K562 (cell line): Measurements from ENCODE around the gene SMIM29. TPM values are rescaled to one million over a fixed set of nuclear protein-coding genes. Genes with fewer than 3 reads are reported as not detected.

Experiments
- MTA1 ChIP-seq: fragments of 450-650 bp; IDR thresholded peaks from 2 replicates; pipeline ENCODE4 v1.6.1; 2017; ENCODE audit warnings: borderline replicate concordance
- RBM39 ChIP-seq: fragments of 200-400 bp; formaldehyde crosslinking; optimal IDR thresholded peaks from 2 replicates; pipeline ENCODE3; 2018; ENCODE audit warnings: low read depth, low read length
- SRF ChIP-seq, 2 experiments: fragments of 250-450, 450-650 bp in 1 of 2; sonication (Bioruptor Pico) in 1 of 2; sonication (generic) in 1 of 2; formaldehyde crosslinking; IDR thresholded peaks; 2 replicates each; pipeline versions ENCODE4 v1.5.0 to v1.5.1; 2020 to 2022; ENCODE audit warnings: mild to moderate bottlenecking in 1 of 2, missing genetic modification reagents in 1 of 2
- ZFX ChIP-seq: sonication (generic); formaldehyde crosslinking; IDR thresholded peaks from 2 replicates; pipeline ENCODE4 v1.8.0; 2022; ENCODE audit warnings: mild to moderate bottlenecking, missing genetic modification reagents, moderate library complexity
- polyA plus RNA-seq, 8 experiments: library from polyadenylated mRNA; depleted of rRNA in 4 of 8; stranded (reverse) in 5 of 8; unstranded in 3 of 8; fragments of >200 nt; fragmentation: Nextera tagmentation in 2 of 8; fragmentation: Illumina TruSeq in 1 of 8; extraction: Ambion mirVana in 2 of 8; extraction: Trizol in 1 of 8; gene quantifications; 2 replicates each; pipeline versions ENCODE4 v1.2.1 to v1.2.3, GENCODE V29; 2011 to 2014; ENCODE audit warnings: inconsistent platforms in 1 of 8, missing spikeins in 1 of 8
- total RNA-seq, 7 experiments: library from RNA; depleted of rRNA in 6 of 7; stranded (reverse); fragments of >200 nt in 6 of 7; fragmentation: Illumina TruSeq in 2 of 7; extraction: Trizol in 2 of 7; gene quantifications; 2 replicates each; pipeline versions ENCODE4 v1.2.1 to v1.2.3, GENCODE V29; 2011 to 2021; ENCODE audit warnings: low replicate concordance in 1 of 7
- TF ChIP-seq, protein P1 (sequence below), 2 experiments: fragments of 450-650 bp; IDR thresholded peaks; 2 replicates each; pipeline ENCODE4 v1.6.1; 2016
- TF ChIP-seq, protein P2 (sequence below): fragments of 150-350 bp; conservative IDR thresholded peaks from 2 replicates; pipeline ENCODE4 v1.6.1; 2014; ENCODE audit warnings: low read length

The SMIM29 gene
- total and polyA plus RNA-seq, 9 of the 15 experiments (the other 6 are each of a cell fraction or from before 2014, with no cell fraction given), result 6.5 to 36.7 (median 20.9) TPM

GRCh38 chr6:34273242-34273805 lies 24.5 kb upstream of the SMIM29 start (continued):
- TF ChIP-seq RBM39 (peak; percentile 87), ZFX (CRISPR knock-in tag) (peak; percentile 81), MTA1 (peak; percentile 83; the same call in 1 of the 2 replicates), SRF (CRISPR knock-in tag; IDR thresholded peaks at IDR 0.05) (peak in 1 of 2 experiments; percentile 73; a peak in 1 of 4 replicates)
- TF ChIP-seq, protein P1, sequence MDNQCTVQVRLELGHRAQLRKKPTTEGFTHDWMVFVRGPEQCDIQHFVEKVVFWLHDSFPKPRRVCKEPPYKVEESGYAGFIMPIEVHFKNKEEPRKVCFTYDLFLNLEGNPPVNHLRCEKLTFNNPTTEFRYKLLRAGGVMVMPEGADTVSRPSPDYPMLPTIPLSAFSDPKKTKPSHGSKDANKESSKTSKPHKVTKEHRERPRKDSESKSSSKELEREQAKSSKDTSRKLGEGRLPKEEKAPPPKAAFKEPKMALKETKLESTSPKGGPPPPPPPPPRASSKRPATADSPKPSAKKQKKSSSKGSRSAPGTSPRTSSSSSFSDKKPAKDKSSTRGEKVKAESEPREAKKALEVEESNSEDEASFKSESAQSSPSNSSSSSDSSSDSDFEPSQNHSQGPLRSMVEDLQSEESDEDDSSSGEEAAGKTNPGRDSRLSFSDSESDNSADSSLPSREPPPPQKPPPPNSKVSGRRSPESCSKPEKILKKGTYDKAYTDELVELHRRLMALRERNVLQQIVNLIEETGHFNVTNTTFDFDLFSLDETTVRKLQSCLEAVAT (IDR thresholded peaks at IDR 0.05), result peak in 1 of 2 experiments; percentile 50; a peak in 1 of 4 replicates
- TF ChIP-seq, protein P2, sequence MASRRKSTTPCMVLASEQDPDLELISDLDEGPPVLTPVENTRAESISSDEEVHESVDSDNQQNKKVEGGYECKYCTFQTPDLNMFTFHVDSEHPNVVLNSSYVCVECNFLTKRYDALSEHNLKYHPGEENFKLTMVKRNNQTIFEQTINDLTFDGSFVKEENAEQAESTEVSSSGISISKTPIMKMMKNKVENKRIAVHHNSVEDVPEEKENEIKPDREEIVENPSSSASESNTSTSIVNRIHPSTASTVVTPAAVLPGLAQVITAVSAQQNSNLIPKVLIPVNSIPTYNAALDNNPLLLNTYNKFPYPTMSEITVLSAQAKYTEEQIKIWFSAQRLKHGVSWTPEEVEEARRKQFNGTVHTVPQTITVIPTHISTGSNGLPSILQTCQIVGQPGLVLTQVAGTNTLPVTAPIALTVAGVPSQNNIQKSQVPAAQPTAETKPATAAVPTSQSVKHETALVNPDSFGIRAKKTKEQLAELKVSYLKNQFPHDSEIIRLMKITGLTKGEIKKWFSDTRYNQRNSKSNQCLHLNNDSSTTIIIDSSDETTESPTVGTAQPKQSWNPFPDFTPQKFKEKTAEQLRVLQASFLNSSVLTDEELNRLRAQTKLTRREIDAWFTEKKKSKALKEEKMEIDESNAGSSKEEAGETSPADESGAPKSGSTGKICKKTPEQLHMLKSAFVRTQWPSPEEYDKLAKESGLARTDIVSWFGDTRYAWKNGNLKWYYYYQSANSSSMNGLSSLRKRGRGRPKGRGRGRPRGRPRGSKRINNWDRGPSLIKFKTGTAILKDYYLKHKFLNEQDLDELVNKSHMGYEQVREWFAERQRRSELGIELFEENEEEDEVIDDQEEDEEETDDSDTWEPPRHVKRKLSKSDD, result no peak
- TF ChIP-seq, all 486 proteins: peak for 199
